ENCODE results near the gene MCC.

MCC gene

GRCh38 chr5:113490317-113490716 lies 2.1 kb upstream of the MCC start:
- no peak overlapping the region for H3K27ac ChIP-seq
- TF ChIP-seq CTCF (conservative IDR thresholded peaks at IDR 0.05) = no peak

GRCh38 chr5:113489299-113489698 lies 1.0 kb upstream of the MCC start:
- peak overlapping the region; percentile 86 for H3K27ac ChIP-seq
- TF ChIP-seq CTCF (conservative IDR thresholded peaks at IDR 0.05) = no peak

GRCh38 chr5:113488645-113489184 lies 462 bp upstream of the MCC start:
- H3K27ac ChIP-seq = peak overlapping the region; percentile 86

GRCh38 chr5:113487416-113487780 lies 855 bp downstream of the MCC start:
- H3K27ac ChIP-seq = peak overlapping the region; percentile 86
- TF ChIP-seq CTCF (conservative IDR thresholded peaks at IDR 0.05) = no peak

More at GRCh38 chr5:113488645-113489184, 462 bp upstream of the MCC start:
- no peak for TF ChIP-seq CTCF (conservative IDR thresholded peaks at IDR 0.05)

- no peak overlapping the region for H3K27ac ChIP-seq
- no peak for TF ChIP-seq CTCF (conservative IDR thresholded peaks at IDR 0.05)
These were observed 8.0 kb downstream of the MCC start for GRCh38 chr5:113480243-113480642.

GRCh38 chr5:113478691-113479090 lies 9.6 kb downstream of the MCC start:
- H3K27ac ChIP-seq = no peak overlapping the region
- TF ChIP-seq CTCF (conservative IDR thresholded peaks at IDR 0.05) = no peak

GRCh38 chr5:113474100-113474728 lies 14.0 kb downstream of the MCC start:
- TF ChIP-seq CTCF (conservative IDR thresholded peaks at IDR 0.05) = no peak
- H3K27ac ChIP-seq = no peak overlapping the region
